A549 (cell line): ENCODE data around the gene DDX41. TPM values are rescaled to one million over a fixed set of nuclear protein-coding genes. Genes with fewer than 3 reads are reported as not detected.

ENCODE experiments used
- ATAC-seq, 2 experiments: fragments of 200-7000 bp in 1 of 2; fragments of >200 bp in 1 of 2; cut with Nextera tagmentation in 1 of 2; cut with Tn5 transposase in 1 of 2; 3 replicates each; pipeline versions ENCODE4 v1.8.0 to v1.9.1; 2018 to 2020; ENCODE audit warnings: mild to moderate bottlenecking in 1 of 2, moderate library complexity in 1 of 2
- CTCF ChIA-PET: fragments of 300-600 bp; sonication (Branson Sonifier 250); formaldehyde crosslinking; extraction: SDS; loops from one replicate; lab custom pipeline; 2021; ENCODE audit warnings: antibody characterized with exemption, inconsistent platforms; lab: Yijun Ruan, JAX
- POLR2A ChIA-PET: fragments of 350-600 bp; formaldehyde crosslinking; extraction: SDS; loops from one replicate; lab custom pipeline; 2021; ENCODE audit warnings: antibody characterized with exemption, inconsistent platforms; lab: Yijun Ruan, JAX
- DNase-seq, 2 experiments: peaks; one replicate each; pipeline versions ENCODE4 v3.0.0 to v3.0.0-alpha.2; 2011 to 2016; ENCODE audit warnings: low read depth in 1 of 2, low spot score in 1 of 2
- FAIRE-seq: peaks from 2 replicates; lab custom pipeline; 2011; peaks lifted over from hg19 to GRCh38; lab: Jason Lieb, UNC
- H3K27ac ChIP-seq, 2 experiments: fragments of >200 bp; sonication (Bioruptor Twin); formaldehyde crosslinking; 3 replicates each; pipeline ENCODE4 v1.5.1; 2016 to 2017
- H3K4me1 ChIP-seq: fragments of >200 bp; sonication (Bioruptor Twin); formaldehyde crosslinking; 3 replicates; pipeline ENCODE4 v1.6.1; 2016
- H3K4me2 ChIP-seq: fragments of >200 bp; sonication (Bioruptor Twin); formaldehyde crosslinking; 3 replicates; pipeline ENCODE4 v1.6.1; 2016
- H3K4me3 ChIP-seq: fragments of >200 bp; sonication (Bioruptor Twin); formaldehyde crosslinking; 3 replicates; pipeline ENCODE4 v1.5.1; 2016
- H3K9me3 ChIP-seq: fragments of >200 bp; sonication (Bioruptor Twin); formaldehyde crosslinking; 3 replicates; pipeline ENCODE4 v1.6.1; 2016
- BHLHE40 ChIP-seq: IDR thresholded peaks from 2 replicates; pipeline ENCODE4 v1.6.1; 2012; ENCODE audit warnings: low read depth, low read length, inconsistent platforms
- CBX2 ChIP-seq: fragments of 200-600 bp; sonication (generic); IDR thresholded peaks from 2 replicates; pipeline ENCODE4 v1.6.1; 2016; ENCODE audit warnings: low read depth, mild to moderate bottlenecking, borderline replicate concordance
- CBX8 ChIP-seq: fragments of 200-600 bp; sonication (generic); IDR thresholded peaks from 2 replicates; pipeline ENCODE4 v1.6.1; 2016
- EHMT2 ChIP-seq: fragments of 200-600 bp; sonication (generic); IDR thresholded peaks from 2 replicates; pipeline ENCODE4 v1.6.1; 2016; ENCODE audit warnings: antibody characterized with exemption, low read depth, mild to moderate bottlenecking, moderate library complexity
- ESRRA ChIP-seq: fragments of 150-350 bp; IDR thresholded peaks from 2 replicates; pipeline ENCODE4 v1.6.1; 2014; ENCODE audit warnings: mild to moderate bottlenecking, low read length, borderline replicate concordance
- FOSL2 ChIP-seq, 2 experiments: fragments of 450-650 bp in 1 of 2; fragments of >200 bp in 1 of 2; sonication (Bioruptor Twin) in 1 of 2; formaldehyde crosslinking; IDR thresholded peaks; 2 replicates each; pipeline versions ENCODE4 v1.5.0 to v1.6.1; 2016 to 2020; ENCODE audit warnings: mild to moderate bottlenecking in 1 of 2, moderate library complexity in 1 of 2
- HDAC2 ChIP-seq: fragments of 200-600 bp; sonication (generic); IDR thresholded peaks from 2 replicates; pipeline ENCODE4 v1.6.1; 2016
- HEYL ChIP-seq: fragments of 250-450 bp; sonication (Bioruptor Pico); IDR thresholded peaks from 2 replicates; pipeline ENCODE4 v1.8.0; 2021; ENCODE audit warnings: mild to moderate bottlenecking, moderate library complexity
- HOXA7 ChIP-seq: fragments of 250-450 bp; sonication (Bioruptor Pico); IDR thresholded peaks from 2 replicates; pipeline ENCODE4 v1.5.0; 2020; ENCODE audit warnings: mild to moderate bottlenecking, moderate library complexity
- JUN ChIP-seq, 2 experiments: fragments of >200 bp; sonication (Bioruptor Twin); formaldehyde crosslinking; IDR thresholded peaks; 2 replicates in 1 of 2; 3 replicates in 1 of 2; pipeline ENCODE4 v1.6.1; 2016 to 2017
- NPAS2 ChIP-seq: fragments of 250-450 bp; sonication (Bioruptor Pico); IDR thresholded peaks from 2 replicates; pipeline ENCODE4 v1.8.0; 2022; ENCODE audit warnings: mild to moderate bottlenecking, moderate library complexity, borderline replicate concordance
- POLR2A ChIP-seq: IDR thresholded peaks from 2 replicates; pipeline ENCODE4 v1.6.1; 2012; ENCODE audit warnings: mild to moderate bottlenecking, low read length
- SMC3 ChIP-seq: fragments of >200 bp; sonication (Bioruptor Twin); formaldehyde crosslinking; IDR thresholded peaks from 3 replicates; pipeline ENCODE4 v1.6.1; 2018; ENCODE audit warnings: inconsistent platforms
- ZSCAN20 ChIP-seq: fragments of 250-450 bp; sonication (Bioruptor Pico); IDR thresholded peaks from 2 replicates; pipeline ENCODE4 v1.8.0; 2022; ENCODE audit warnings: mild to moderate bottlenecking, moderate library complexity
- WGBS: methylation state at CpG from one replicate; pipeline ENCODE4 v1.1.6; 2017; ENCODE audit errors: missing lambda C conversion rate; 5-methylcytosine and 5-hydroxymethylcytosine counted together
- polyA plus RNA-seq, 4 experiments: library from polyadenylated mRNA; depleted of rRNA in 3 of 4; stranded (reverse); fragments of >200 nt; fragmentation: RNase III in 1 of 4; extraction: RNeasy Plus Mini Kit Qiagen cat#74134 plus additional on column Dnase treatment in 1 of 4; gene quantifications; 2 replicates in 3 of 4; 3 replicates in 1 of 4; pipeline ENCODE4 v1.2.3, GENCODE V29; 2011 to 2017
- TF ChIP-seq, protein P1 (sequence below): fragments of >200 bp; sonication (Bioruptor Twin); formaldehyde crosslinking; IDR thresholded peaks from 3 replicates; pipeline ENCODE4 v1.5.1; 2016
- TF ChIP-seq, protein P2 (sequence below): fragments of 150-350 bp; IDR thresholded peaks from 2 replicates; pipeline ENCODE4 v1.6.1; 2014; ENCODE audit warnings: low read depth, mild to moderate bottlenecking, low read length
- TF ChIP-seq, protein P3 (sequence below): fragments of >200 bp; sonication (Bioruptor Twin); formaldehyde crosslinking; IDR thresholded peaks from 3 replicates; pipeline ENCODE4 v1.6.1; 2016
- TF ChIP-seq, protein P4 (sequence below): fragments of 450-650 bp; IDR thresholded peaks from 2 replicates; pipeline ENCODE4 v1.6.1; 2014; ENCODE audit warnings: antibody characterized with exemption
- TF ChIP-seq, protein P5 (sequence below): fragments of 250-450 bp; sonication (Bioruptor Pico); IDR thresholded peaks from 2 replicates; pipeline ENCODE4 v1.5.0; 2021; ENCODE audit warnings: mild to moderate bottlenecking, moderate library complexity, borderline replicate concordance

Gene DDX41
- polyA plus RNA-seq, 2 of the 4 experiments (the other 2 are of a cell fraction): 90.7 to 172 TPM

DNA sequence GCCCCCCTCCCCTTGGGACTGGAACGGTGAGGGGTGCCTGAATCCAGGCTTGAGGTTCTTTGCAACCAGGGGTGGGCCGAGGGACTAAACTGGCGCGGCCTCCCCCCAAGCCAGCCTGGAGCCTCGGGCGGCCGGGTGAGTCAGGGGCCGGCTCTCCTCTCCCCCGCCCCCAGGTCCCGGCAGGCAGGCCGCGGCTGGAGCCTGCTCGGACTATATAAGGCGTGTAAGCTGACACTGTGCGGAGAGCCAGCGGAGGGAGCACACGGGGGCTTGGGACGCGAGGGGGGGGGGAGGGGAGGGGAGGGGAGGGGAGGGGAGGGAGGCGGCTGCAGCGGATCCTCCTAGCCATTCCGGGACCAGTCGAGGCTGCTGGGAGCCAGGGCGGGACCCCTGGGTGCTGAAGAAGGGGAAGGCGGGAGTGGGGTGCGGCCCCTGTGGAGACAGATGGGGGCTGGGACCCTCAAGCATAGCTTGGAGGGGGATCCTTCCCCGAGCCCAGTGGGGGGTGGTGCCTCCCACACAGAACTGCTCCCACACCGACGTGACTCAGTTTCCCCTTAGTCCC, 20.0 kb downstream of the DDX41 start:
- peak overlapping the region; percentile 82 to 95 for H3K27ac ChIP-seq
- DNase-seq: peak in 1 of 2 experiments; percentile 73
- TF ChIP-seq ESRRA: no peak
- TF ChIP-seq, protein P1, sequence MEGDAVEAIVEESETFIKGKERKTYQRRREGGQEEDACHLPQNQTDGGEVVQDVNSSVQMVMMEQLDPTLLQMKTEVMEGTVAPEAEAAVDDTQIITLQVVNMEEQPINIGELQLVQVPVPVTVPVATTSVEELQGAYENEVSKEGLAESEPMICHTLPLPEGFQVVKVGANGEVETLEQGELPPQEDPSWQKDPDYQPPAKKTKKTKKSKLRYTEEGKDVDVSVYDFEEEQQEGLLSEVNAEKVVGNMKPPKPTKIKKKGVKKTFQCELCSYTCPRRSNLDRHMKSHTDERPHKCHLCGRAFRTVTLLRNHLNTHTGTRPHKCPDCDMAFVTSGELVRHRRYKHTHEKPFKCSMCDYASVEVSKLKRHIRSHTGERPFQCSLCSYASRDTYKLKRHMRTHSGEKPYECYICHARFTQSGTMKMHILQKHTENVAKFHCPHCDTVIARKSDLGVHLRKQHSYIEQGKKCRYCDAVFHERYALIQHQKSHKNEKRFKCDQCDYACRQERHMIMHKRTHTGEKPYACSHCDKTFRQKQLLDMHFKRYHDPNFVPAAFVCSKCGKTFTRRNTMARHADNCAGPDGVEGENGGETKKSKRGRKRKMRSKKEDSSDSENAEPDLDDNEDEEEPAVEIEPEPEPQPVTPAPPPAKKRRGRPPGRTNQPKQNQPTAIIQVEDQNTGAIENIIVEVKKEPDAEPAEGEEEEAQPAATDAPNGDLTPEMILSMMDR: no peak
- TF ChIP-seq FOSL2 (IDR thresholded peaks at IDR 0.05): no peak
- peak; percentile 50 for TF ChIP-seq FOSL2 (CRISPR knock-in tag; IDR thresholded peaks at IDR 0.05)
- no peak for TF ChIP-seq NPAS2 (CRISPR knock-in tag)
- TF ChIP-seq CBX2: no peak
- TF ChIP-seq, protein P2, sequence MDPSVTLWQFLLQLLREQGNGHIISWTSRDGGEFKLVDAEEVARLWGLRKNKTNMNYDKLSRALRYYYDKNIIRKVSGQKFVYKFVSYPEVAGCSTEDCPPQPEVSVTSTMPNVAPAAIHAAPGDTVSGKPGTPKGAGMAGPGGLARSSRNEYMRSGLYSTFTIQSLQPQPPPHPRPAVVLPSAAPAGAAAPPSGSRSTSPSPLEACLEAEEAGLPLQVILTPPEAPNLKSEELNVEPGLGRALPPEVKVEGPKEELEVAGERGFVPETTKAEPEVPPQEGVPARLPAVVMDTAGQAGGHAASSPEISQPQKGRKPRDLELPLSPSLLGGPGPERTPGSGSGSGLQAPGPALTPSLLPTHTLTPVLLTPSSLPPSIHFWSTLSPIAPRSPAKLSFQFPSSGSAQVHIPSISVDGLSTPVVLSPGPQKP: no peak
- peak; percentile 31 for TF ChIP-seq POLR2A
- TF ChIP-seq, all 56 proteins: peak for 2
- peak; percentile 4 to 37; a peak in 3 of 6 replicates for ATAC-seq
- H3K4me3 ChIP-seq: peak overlapping the region; percentile 63
- CTCF ChIA-PET: interaction anchor here (0.9 to 18.1 kb wide), 14 partner anchors 6 to 114 kb away, joined by 3 to 354 read pairs (median 6); partner anchors contain the start of genes DBN1, PFN3 and PRR7
- no peaks in the 10 kb centered on the region for H3K9me3 ChIP-seq
- 2% methylated on average over 12 of the region's 29 CpGs for WGBS
- peak overlapping the region; percentile 98 for H3K4me2 ChIP-seq
- FAIRE-seq: no peak
- POLR2A ChIA-PET: interaction anchor here (0.6 to 2.0 kb wide), 17 partner anchors 12 to 436 kb away, joined by 3 to 9 read pairs (median 5); partner anchors contain the start of genes DBN1, DDX41 and TMED9
- peaks cover 57% of the 10 kb centered on the region for H3K4me1 ChIP-seq

DNA sequence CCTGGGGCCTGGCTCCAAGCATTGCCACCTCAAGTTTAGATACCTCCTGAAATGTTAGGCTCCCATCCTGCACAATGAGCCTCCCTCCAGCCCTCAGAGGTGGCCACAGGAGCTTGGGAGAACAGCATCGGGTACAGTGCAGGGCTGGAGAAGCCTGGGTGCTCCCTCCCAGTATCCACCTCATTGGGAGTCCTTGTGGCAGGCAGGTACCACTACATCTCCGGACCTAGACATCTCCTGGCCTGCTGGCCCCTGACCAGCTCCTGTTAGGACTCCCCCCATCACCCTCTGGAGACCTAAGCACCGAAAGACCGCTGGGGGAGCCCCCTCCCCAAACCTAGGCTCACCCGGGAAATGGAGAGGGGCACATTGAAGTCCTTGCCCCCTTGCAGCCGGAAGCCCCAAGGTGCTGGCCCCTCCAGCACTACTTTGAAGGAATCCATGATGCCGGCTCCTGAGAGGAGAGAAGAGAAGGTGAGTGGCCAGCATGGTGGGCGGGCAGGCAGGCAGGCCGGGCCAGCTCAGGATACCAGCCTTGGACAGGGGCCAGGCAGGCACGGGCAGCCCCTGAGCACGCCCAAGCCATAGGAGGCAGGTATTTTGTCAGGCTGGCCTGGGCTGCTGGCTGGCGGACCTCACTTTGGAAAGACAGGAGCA, 20.6 kb downstream of the DDX41 start:
- no peaks in the 10 kb centered on the region for H3K9me3 ChIP-seq
- ChIA-PET POLR2A (interaction anchor here (0.5 to 2.0 kb wide), 9 partner anchors 11 to 435 kb away, joined by 3 to 9 read pairs (median 4); partner anchors contain the start of genes DBN1 and TMED9), CTCF (interaction anchor here (1.0 to 18.1 kb wide), 9 partner anchors 8 to 113 kb away, joined by 3 to 354 read pairs (median 5); partner anchors contain the start of genes DBN1, PFN3 and PRR7)
- FAIRE-seq (no peak), ATAC-seq (peak; percentile 58 to 69), DNase-seq (peak; percentile 86 to 93)
- WGBS: 10% methylated on average over 9 of the region's 12 CpGs
- peak overlapping the region; percentile 63 for H3K4me3 ChIP-seq
- H3K4me2 ChIP-seq: peak overlapping the region; percentile 98
- peaks cover 62% of the 10 kb centered on the region for H3K4me1 ChIP-seq
- TF ChIP-seq, protein P3, sequence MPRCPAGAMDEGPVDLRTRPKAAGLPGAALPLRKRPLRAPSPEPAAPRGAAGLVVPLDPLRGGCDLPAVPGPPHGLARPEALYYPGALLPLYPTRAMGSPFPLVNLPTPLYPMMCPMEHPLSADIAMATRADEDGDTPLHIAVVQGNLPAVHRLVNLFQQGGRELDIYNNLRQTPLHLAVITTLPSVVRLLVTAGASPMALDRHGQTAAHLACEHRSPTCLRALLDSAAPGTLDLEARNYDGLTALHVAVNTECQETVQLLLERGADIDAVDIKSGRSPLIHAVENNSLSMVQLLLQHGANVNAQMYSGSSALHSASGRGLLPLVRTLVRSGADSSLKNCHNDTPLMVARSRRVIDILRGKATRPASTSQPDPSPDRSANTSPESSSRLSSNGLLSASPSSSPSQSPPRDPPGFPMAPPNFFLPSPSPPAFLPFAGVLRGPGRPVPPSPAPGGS: no peak
- TF ChIP-seq JUN (IDR thresholded peaks at IDR 0.05) (peak in 1 of 2 experiments; percentile 3; a peak in 1 of 5 replicates), BHLHE40 (0 out of 2 replicates have a peak, but pooled peaks have one; percentile 29)
- peak overlapping the region; percentile 82 to 95 for H3K27ac ChIP-seq

DNA sequence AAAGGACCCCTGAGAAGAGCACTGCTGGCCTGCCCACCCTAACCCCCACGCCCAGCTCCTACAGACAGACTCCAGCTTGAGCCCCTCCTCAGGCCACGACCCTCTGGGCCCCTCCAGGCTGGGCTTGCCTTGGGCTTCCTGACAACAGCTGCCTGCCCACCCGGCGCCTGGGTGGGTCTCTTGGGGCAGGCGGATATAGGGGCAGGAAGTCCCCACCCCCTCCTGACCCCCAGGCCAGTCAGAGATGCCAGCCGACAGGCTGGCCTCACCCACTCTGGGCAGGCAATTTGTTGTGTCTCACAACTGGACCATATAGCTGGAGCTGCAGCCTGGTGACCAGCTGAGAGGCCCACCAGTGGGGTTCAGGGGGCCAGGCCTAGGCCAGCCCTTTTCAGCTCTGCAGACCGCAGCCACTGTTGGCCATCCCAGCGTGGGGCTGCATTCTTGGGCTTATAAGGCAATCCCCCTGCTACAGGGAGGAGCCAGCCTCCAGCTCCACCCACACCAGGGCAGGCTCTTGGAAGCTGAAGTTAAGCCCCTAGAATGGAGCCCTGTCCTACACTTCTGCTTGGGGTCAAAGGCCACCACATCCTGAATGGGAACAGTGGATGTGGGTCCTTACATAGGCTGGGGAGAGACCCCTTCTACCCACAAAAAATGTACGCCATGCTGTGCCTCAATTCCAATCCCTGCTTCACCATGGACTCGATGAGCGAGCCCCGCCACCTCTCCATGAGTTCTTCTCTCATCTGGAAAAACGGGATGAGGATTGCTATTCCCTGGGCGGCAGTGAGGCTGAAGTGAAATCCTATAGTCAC, 21.3 kb downstream of the DDX41 start:
- DNase-seq (peak in 1 of 2 experiments; percentile 72), FAIRE-seq (no peak), ATAC-seq (peak; percentile 6 to 27; a peak in 4 of 6 replicates)
- ChIA-PET POLR2A (interaction anchor here (0.5 to 1.5 kb wide), 5 partner anchors 17 to 191 kb away, joined by 3 to 4 read pairs (median 3); no protein-coding TSS in a partner anchor), CTCF (interaction anchor here (1.1 to 18.1 kb wide), 10 partner anchors 7 to 113 kb away, joined by 3 to 354 read pairs (median 6); partner anchors contain the start of genes DBN1, PDLIM7, PFN3 and PRR7)
- Histone ChIP-seq H3K4me3 (peak overlapping the region; percentile 63), H3K4me2 (peak overlapping the region; percentile 98), H3K4me1 (peaks cover 64% of the 10 kb centered on the region), H3K9me3 (no peaks in the 10 kb centered on the region), H3K27ac (peak overlapping the region; percentile 82 to 95)
- WGBS: 62% methylated on average over 12 of the region's 14 CpGs
- TF ChIP-seq CBX8 (no peak), HEYL (CRISPR knock-in tag) (no peak), SMC3 (no peak), EHMT2 (no peak), ZSCAN20 (CRISPR knock-in tag) (no peak), HOXA7 (CRISPR knock-in tag) (no peak), HDAC2 (no peak)
- TF ChIP-seq, protein P4, sequence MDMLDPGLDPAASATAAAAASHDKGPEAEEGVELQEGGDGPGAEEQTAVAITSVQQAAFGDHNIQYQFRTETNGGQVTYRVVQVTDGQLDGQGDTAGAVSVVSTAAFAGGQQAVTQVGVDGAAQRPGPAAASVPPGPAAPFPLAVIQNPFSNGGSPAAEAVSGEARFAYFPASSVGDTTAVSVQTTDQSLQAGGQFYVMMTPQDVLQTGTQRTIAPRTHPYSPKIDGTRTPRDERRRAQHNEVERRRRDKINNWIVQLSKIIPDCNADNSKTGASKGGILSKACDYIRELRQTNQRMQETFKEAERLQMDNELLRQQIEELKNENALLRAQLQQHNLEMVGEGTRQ: no peak
- TF ChIP-seq, protein P1: no peak
- TF ChIP-seq, protein P5, sequence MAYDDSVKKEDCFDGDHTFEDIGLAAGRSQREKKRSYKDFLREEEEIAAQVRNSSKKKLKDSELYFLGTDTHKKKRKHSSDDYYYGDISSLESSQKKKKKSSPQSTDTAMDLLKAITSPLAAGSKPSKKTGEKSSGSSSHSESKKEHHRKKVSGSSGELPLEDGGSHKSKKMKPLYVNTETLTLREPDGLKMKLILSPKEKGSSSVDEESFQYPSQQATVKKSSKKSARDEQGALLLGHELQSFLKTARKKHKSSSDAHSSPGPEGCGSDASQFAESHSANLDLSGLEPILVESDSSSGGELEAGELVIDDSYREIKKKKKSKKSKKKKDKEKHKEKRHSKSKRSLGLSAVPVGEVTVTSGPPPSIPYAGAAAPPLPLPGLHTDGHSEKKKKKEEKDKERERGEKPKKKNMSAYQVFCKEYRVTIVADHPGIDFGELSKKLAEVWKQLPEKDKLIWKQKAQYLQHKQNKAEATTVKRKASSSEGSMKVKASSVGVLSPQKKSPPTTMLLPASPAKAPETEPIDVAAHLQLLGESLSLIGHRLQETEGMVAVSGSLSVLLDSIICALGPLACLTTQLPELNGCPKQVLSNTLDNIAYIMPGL (CRISPR knock-in tag): no peak
